ENCODE data around the gene JAK3.

DNA sequence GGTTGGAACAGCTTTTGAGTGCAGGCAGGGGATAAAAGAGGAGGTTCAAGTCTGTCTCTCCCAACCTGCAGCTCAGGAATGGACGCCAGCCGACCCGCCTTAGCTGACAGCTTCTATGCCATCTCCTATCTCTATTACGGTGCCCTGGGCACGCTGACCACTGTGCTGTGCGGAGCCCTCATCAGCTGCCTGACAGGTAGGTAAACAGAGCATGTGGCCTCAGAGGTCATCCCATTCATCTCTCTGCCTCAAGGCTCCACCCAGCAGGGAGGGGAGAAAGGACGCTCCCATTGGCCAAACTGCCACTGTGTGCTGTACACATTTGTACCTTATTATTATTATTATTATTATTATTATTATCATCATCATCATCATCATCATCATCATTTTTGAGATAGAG lies 40.5 kb upstream of the JAK3 start:
- TF ChIP-seq, protein P1, sequence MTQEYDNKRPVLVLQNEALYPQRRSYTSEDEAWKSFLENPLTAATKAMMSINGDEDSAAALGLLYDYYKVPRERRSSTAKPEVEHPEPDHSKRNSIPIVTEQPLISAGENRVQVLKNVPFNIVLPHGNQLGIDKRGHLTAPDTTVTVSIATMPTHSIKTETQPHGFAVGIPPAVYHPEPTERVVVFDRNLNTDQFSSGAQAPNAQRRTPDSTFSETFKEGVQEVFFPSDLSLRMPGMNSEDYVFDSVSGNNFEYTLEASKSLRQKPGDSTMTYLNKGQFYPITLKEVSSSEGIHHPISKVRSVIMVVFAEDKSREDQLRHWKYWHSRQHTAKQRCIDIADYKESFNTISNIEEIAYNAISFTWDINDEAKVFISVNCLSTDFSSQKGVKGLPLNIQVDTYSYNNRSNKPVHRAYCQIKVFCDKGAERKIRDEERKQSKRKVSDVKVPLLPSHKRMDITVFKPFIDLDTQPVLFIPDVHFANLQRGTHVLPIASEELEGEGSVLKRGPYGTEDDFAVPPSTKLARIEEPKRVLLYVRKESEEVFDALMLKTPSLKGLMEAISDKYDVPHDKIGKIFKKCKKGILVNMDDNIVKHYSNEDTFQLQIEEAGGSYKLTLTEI (CRISPR knock-in tag; conservative IDR thresholded peaks at IDR 0.05) = no peak
- TF ChIP-seq ZSCAN29 (CRISPR knock-in tag; conservative IDR thresholded peaks at IDR 0.05) = no peak
- TF ChIP-seq, protein P2, sequence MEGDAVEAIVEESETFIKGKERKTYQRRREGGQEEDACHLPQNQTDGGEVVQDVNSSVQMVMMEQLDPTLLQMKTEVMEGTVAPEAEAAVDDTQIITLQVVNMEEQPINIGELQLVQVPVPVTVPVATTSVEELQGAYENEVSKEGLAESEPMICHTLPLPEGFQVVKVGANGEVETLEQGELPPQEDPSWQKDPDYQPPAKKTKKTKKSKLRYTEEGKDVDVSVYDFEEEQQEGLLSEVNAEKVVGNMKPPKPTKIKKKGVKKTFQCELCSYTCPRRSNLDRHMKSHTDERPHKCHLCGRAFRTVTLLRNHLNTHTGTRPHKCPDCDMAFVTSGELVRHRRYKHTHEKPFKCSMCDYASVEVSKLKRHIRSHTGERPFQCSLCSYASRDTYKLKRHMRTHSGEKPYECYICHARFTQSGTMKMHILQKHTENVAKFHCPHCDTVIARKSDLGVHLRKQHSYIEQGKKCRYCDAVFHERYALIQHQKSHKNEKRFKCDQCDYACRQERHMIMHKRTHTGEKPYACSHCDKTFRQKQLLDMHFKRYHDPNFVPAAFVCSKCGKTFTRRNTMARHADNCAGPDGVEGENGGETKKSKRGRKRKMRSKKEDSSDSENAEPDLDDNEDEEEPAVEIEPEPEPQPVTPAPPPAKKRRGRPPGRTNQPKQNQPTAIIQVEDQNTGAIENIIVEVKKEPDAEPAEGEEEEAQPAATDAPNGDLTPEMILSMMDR (CRISPR knock-in tag; IDR thresholded peaks at IDR 0.05) = no peak
- TF ChIP-seq SALL2 (CRISPR knock-in tag; IDR thresholded peaks at IDR 0.05) = no peak
- TF ChIP-seq RARA (CRISPR knock-in tag; IDR thresholded peaks at IDR 0.05) = no peak
- no peak for TF ChIP-seq RFX5 (IDR thresholded peaks at IDR 0.05; ENCODE audit: low read depth, low read length)
- no peak for TF ChIP-seq ZBTB8A (CRISPR knock-in tag; IDR thresholded peaks at IDR 0.05; ENCODE audit: borderline replicate concordance, low read depth)
